DMS 273 (cell line): ENCODE data around the gene SEC31B.
A peak's percentile ranks its signal among the peaks of the same experiment; 100 is the strongest.

Experiments
- DNase-seq: peaks from one replicate; lab custom pipeline; 2025; ENCODE audit not compliant: unreplicated experiment; lab: John Stamatoyannopoulos, UW

SEC31B gene, protein sequence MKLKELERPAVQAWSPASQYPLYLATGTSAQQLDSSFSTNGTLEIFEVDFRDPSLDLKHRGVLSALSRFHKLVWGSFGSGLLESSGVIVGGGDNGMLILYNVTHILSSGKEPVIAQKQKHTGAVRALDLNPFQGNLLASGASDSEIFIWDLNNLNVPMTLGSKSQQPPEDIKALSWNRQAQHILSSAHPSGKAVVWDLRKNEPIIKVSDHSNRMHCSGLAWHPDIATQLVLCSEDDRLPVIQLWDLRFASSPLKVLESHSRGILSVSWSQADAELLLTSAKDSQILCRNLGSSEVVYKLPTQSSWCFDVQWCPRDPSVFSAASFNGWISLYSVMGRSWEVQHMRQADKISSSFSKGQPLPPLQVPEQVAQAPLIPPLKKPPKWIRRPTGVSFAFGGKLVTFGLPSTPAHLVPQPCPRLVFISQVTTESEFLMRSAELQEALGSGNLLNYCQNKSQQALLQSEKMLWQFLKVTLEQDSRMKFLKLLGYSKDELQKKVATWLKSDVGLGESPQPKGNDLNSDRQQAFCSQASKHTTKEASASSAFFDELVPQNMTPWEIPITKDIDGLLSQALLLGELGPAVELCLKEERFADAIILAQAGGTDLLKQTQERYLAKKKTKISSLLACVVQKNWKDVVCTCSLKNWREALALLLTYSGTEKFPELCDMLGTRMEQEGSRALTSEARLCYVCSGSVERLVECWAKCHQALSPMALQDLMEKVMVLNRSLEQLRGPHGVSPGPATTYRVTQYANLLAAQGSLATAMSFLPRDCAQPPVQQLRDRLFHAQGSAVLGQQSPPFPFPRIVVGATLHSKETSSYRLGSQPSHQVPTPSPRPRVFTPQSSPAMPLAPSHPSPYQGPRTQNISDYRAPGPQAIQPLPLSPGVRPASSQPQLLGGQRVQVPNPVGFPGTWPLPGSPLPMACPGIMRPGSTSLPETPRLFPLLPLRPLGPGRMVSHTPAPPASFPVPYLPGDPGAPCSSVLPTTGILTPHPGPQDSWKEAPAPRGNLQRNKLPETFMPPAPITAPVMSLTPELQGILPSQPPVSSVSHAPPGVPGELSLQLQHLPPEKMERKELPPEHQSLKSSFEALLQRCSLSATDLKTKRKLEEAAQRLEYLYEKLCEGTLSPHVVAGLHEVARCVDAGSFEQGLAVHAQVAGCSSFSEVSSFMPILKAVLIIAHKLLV

DNA sequence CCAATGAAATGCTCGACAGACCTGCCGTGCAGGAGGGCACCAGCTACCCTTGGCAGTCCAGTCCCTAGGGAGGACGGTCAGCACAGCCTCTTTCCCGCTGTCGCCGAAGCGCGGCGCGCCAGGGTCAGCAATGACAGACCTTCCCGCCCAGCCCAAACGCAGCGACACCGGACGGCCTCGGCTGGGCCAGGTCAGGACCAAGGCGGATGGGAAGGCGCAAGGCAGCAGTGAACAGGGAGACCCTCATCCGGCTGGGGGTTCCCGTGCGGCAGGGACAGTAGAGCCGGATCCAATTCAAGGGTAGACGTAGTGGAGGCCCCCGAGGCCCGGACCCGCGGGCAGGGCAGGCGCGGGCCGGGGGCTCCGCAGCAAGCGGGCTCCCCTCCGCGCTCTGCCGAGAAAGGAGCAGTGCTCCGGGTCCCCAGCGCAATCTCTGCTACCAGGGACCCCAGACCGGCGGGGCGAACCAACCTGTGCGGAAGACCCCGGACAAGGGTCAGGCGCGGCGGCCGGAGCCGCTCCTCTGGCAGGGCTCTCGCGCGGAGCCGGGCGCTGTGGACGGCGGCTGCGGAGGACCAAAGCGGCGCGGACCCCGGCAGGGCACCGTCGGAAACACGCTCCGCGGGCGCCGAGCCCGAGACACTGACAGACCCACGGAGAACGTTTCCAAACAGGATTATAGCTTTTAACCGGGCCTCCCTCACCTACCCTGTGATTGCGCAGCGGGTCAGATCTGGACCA, at the start of gene SEC31B:
SEC31B (minus strand) TSS at position 551 of the 741 bp plus-strand sequence. CDS start 2,909 bp downstream, outside the sequence.
- DNase-seq = peak; percentile 32

DNA sequence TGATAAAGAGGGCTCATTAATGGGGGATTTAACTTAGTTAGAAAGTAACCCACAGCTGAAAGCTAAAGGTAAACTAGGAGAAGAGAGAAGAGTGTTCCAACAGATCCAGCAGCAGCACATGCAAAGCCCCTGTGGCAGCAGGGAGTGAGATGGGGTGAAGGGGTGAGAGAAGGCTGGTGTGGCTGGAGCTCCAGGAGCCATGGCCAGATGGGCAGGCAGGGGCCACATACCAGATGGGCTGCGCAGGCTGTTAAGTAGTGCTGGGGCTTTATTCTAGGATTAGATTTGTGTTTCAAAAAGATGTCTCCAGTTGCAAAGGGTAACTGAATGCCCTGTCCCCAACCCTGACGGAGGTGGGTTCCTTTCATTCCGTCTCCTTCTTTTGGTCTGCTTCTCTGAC, 49.3 kb upstream of the SEC31B start:
- peak; percentile 20 for DNase-seq

DNA sequence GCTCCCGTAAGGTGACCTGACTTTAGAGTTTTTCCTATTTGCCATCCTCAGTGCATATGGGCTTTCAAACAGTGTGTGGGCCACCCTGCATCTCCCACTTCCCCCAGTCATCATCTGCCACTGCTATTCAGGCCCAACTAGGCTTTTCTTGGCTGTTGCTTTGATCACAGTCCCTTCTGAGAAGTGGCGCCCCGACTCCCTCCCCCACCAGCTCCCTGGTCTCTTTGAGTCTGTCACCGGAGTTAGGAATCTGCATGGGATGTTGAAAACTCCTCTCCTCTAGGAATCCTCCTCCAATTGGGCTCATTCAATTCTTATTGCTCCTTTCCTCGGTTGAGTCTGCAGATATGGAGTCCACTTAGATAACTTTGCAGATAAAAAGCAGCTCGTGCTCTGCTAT, 48.2 kb upstream of the SEC31B start:
- no peak for DNase-seq

DNA sequence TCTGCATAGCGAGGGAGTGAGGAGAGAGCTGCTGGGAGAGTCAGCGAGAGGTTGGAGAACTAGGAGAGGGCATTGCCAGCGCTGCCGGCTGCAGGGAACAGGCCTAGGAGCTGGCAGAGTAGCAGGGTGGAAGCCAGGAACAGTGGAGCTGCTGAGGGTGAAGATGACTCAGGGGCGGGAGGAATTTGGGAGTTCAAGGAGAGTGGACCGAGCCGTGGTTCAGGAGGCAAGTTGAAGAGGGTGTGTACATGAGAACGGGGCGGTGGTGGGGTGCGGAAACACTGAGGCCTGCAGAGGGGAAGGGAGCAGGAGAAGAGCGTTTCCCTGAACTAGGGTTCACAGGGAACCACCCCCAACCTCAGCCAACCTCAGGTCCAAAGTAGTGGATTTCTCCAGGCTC, 47.6 kb upstream of the SEC31B start:
- DNase-seq = no peak

DNA sequence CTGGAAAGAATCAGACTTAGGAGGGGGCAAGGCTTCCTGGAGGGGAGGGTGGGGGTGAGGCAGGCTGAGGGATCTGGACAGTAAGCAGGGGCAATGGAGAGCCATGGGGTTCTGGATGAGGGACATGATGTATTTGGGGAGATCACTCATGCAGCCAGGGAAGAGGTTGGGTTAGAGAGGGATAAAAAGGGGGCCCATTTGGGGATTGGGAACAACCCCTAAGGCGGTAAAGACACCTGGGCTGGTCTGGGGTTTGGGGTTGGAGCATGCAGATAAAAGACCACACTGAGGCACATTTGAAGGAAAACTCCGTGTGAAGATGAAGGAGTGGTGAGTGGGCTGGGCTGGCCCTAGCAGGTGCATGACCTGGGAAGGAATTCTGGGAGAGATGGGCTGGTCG, 46.9 kb upstream of the SEC31B start:
- DNase-seq = no peak

DNA sequence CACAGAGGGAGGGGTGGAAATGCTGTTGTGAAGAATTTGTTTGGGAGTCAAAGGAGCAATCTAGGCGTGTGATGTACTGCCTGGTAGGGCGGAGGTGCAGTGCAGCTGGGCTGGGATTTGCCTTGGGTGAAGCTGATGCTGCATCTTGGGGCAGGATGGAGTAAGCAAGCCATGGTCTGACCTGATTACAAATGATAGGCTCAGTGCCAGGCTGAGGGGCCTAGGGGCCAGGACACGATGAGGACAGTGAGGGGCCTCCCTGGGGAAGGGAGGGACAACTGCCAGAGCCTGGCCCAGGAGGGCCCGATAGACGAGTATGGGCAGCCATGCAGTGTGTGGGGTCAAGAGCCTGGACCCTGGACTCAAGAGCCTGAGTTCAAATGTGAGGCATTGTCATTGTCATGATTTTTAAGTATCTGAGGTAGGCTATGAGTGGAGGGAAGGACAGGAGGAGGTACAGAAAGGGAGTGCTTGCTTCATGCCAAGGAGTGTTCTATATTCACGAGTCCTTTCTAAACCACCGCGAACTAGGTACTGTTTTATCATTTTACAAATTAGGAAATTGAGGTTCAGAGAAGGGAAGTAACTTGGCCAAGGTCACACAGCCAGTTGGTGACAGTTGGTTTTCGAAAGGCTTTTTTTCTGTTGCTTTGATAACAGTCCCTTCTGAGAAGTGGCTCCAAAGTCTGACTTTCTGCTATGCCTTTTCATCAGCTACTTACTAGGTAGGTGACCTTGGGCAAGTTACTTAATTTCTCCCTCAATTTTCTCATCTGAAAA, 45.7 kb upstream of the SEC31B start:
- no peak for DNase-seq

DNA sequence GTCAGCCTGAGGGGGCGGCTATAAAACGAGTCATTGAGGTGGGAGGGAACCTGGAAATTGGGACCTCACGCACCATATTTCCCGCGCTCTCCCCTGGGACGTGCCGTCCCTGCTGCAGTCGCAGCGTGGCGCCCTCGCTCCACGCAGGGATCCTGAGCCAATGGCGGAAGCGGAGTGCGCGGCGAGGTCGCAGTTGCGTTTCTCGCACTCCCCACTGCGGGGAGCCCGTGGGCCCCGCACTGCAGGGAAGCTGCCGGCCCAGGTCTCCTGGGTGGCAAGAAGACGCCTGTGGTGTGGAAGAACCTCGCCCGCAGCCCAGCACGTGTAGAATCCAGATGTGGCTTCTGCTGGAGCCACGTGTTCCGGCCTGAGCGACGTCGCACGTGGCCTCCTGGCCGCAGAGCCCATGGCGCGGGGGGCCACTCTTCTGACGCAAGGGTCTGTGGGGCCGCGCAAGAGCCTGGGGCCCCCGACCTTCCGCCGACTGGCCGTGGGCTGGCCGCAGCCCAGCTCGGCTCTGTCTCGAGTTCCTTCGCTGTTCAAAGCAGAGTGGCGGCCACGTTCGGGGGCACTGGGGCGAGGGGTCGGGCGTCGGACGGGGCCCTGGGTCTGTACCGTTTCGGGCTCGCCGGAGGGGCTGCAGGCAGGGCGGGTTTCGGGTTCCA, 42.5 kb upstream of the SEC31B start:
- DNase-seq = peak; percentile 90

DNA sequence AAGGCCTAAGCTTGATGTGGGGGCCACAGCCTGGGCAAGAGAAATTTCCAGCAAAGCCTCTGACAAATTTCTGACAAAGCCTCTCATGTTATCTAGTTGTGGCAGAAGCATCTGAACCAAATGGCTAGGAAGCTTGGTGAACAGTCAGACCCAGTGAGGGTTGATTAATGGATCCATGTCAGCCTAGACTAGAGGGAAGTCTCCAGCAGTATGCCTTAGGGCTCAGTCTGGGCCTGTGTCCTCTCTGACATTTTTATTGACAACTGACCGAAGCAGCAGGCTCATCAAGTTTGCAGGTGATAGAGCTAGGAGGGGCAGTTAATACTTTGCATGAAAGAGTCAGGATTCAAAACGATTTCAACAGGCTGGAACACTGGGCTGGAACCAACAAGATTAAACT, 41.3 kb upstream of the SEC31B start:
- DNase-seq = no peak

DNA sequence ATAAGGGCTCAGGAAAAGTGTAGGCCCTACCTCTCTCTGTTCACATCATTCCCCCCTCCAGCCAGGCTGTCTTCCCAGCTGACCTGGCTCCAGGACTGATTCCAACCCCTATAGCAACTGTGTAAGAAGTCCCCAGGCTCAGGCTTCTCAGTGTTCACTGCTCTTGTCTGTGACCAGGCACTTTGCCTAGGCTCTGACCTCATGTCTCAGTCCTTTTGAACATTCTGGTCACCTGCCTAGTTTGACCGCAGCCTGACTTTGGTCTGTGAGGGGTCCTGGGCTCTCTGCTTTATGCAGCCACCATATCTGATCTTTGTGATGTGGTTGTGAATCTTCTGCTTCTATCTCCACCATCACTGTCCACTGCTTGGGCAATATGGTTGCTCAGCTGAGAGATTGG, 40.6 kb upstream of the SEC31B start:
- no peak for DNase-seq

DNA sequence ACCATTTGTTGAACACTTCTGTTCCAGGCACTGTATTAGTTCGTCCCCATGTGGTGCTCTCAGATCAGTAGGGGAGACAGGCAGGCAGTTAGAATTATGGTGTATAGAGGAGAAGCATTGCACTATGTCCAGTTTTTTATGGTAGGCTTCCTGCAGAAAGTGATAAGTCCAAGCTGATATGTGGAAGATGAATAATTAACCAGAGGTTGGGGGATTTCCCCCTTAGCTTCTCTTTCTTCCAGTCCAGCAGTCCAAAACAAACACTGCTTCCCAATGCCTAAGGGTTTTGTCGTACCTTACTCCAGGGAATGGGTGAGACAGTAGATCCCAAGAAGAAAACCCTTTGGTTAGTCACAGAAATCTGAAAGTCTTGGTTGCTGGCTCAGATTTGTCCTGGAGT, 35.2 kb upstream of the SEC31B start:
- DNase-seq = no peak

DNA sequence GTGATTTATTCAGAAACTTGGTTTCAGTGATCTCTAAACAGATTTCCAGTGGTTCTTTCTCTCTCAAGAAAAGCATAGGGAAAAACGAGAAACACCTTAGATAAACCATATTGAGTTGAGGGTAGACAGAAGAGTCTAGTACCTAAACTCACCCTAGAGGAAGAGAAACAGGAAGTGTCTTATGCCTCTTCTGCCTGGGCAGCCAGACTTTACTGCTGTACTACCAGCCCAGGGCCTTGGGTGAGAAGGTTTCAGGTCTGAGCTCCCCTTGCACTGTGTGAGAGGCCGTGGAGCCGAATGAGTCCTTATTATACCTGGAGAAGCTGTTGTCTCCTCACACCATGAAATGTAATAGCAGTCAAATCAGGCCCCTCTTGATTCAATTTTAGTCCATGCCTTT, 34.3 kb upstream of the SEC31B start:
- DNase-seq = no peak

DNA sequence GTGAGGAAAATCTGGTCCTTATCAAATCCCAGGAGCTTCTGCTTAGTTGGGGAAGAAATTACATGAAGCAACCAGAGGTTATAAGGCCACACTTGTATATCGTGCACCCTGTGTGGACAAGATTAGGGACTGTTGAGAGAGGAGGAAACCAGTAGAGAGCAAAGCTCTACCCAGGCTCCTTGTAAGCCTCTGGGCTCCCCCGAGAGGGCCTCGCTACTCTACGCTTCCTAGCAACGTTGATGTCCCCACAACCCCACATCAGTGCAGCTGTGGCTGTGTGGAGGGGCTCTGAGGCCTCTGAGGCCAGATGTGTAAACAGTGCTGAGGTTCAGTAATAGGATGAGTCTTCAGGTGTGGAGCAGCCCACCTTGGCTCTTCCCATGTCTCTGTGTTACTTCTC, 32.1 kb upstream of the SEC31B start:
- no peak for DNase-seq

DNA sequence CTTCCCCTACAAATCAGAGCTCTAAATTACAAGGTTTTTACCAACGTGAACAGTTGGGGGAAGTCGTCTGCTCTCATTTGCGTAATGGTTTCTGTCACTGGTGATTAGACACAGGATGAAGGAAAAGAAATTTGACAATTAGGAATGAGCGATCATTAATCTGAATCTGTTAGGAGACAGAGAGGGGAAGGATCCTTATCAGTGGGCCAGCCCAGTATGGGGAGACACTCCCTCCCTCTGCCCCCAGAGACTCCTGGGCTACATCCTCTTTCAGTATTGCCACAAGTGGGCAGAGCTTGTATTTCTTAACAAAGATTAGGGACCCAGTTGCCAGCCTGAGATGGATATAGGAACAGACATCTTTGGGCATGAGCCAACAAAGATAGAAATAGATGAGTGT, 31.5 kb upstream of the SEC31B start:
- no peak for DNase-seq

DNA sequence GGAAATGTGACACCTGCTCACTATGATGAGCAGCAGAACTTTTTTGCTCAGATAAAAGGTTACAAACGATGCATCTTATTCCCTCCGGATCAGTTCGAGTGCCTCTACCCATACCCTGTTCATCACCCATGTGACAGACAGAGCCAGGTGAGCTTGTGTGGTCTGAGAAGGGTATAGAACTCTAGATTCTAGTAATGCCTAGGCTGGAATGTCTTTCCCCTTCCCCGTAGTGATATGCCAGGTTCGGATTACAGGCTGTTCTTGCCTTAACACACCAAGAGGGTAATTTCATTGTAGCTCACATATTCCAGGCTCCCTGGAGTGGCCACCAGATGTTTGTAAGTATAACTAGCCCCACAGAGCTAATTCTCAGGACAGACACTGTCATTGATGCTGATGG, 25.3 kb upstream of the SEC31B start:
- no peak for DNase-seq

DNA sequence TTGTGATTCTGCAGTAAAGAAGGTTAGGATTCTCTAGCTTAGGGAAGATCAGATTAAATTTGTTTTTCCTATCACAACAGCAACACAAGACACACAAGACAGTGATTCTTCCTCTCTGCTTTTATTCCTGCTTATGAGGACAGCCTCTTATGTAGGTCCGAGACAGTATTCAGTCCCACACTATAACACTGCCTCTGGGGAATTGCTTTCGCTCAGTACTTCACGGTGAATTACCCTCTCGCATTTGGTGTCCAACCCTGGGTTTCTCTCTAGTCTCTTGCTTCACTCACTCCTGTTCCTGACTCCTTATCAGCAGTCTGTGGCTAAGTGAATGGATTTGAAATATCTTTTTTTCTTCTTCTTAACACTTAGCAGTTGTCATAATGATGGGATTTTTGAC, 17.8 kb upstream of the SEC31B start:
- no peak for DNase-seq

DNA sequence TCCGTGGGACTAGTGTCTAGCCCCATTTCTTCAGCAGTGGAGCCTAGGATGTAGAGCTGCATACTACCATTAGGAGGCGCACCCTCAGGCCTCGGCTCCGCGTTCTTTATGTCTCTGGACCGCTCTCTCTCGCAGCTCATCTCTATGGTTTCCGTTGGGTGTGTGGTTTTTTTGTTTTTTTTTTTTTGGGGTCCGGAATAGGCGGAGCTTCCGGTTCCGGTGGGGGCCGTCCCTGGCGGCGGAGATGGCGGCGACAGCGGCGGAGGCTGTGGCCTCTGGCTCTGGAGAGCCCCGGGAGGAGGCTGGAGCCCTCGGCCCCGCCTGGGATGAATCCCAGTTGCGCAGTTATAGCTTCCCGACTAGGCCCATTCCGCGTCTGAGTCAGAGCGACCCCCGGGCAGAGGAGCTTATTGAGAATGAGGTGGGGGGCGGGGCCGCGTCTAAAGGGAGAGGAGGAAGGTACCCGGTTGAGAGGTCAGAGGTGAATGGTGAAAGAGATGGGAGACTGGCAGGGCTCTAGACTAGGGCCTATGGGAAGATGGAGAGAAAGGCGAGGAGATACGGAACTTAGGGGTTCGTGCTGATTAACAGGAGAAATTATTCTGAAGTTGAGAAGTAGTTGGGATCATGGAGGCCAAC, 16.2 kb upstream of the SEC31B start, which contains the start of gene HIF1AN:
HIF1AN (plus strand) TSS at position 229 of the 639 bp plus-strand sequence; CDS start at position 245, 16 bp downstream.
- DNase-seq = peak; percentile 95

DNA sequence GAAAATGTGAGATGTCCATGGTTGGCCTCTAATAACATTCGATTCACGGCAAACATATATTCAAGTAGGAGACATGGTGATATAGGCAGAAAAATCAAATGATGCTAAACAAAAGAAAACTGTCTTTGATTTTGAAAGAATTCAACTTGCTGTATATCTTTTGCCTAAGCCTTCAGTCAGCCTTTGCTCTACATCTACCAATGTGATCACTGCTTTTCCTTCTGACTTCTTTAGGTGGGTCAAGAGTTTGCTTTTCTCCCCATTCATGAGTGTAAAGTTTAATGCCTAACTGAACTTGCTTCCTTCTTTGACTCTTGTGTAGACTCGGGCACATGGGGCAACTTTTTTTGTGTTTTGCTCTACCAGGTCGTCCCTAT, 15.7 kb upstream of the SEC31B start:
- DNase-seq = no peak

DNA sequence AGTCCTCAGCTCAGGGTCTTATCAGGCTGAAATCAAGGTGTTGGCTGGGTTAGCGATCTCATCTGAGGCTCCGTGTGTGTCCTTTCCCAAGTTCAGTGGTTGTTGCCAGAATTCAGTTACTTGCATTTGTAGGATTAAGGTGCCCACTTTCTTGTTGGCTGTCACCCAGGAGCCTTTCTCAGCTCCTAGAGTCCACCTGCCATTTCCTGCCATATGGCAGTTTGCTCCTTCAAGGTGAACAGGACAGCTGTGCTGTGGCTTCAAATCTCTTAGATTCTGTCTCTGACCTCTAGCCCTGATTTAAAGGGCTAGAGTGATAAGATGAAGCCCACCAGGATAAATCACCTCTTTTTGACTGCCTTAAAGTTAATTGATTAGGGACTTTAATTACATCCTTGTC, 15.1 kb upstream of the SEC31B start:
- DNase-seq = peak; percentile 33

DNA sequence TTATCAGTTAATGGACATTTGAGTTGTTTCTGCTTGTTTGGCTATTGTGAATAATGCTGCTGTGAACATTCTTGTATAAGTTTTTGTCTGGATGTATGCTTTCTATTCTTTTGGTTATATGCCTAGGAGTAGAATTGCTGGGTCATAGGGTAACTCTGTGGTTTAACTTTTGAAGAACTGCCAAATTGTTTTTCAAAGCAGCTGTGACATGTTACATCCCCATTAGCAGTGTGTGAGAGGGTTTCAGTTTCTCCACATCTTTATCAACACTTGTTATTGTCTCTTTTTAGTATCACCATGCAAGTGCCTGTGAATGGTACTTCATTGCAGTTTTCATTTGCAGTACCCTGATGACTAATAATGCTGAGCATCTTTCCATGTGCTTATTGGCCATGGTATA, 12.1 kb upstream of the SEC31B start:
- DNase-seq = no peak
